Measurements from ENCODE around the gene CLSTN1. TPM values are rescaled to one million over a fixed set of nuclear protein-coding genes. Genes with fewer than 3 reads are reported as not detected.

CLSTN1 gene
- total RNA-seq = 72.0 and 110 TPM in 2 replicates

GRCh38 chr1:9823943-9824701, at the start of gene CLSTN1:
TSS of gene CLSTN1 (minus strand) at chr1:9823965. CDS start at chr1:9823733, 232 bp downstream.
- peak; percentile 92 for DNase-seq

- no peak for DNase-seq
Measured at GRCh38 chr1:9873385-9873784, 49.6 kb upstream of the CLSTN1 start.

GRCh38 chr1:9872430-9873165, 48.8 kb upstream of the CLSTN1 start:
- no peak for DNase-seq

- DNase-seq = no peak
Measured at GRCh38 chr1:9871707-9872425, 48.1 kb upstream of the CLSTN1 start.

GRCh38 chr1:9871021-9871420, 47.3 kb upstream of the CLSTN1 start:
- DNase-seq = no peak

- no peak for DNase-seq
Measured at GRCh38 chr1:9870572-9870971, 46.8 kb upstream of the CLSTN1 start.

- no peak for DNase-seq
Measured at GRCh38 chr1:9869831-9870251, 46.1 kb upstream of the CLSTN1 start.

- DNase-seq = no peak
Measured at GRCh38 chr1:9868244-9868590, 44.5 kb upstream of the CLSTN1 start.

- DNase-seq = peak; percentile 85
Measured at GRCh38 chr1:9867408-9868243, 43.9 kb upstream of the CLSTN1 start.

- no peak for DNase-seq
Measured at GRCh38 chr1:9866836-9867235, 43.1 kb upstream of the CLSTN1 start.

- DNase-seq = peak; percentile 69
Measured at GRCh38 chr1:9865724-9866123, 42.0 kb upstream of the CLSTN1 start.

GRCh38 chr1:9863371-9863770, 39.6 kb upstream of the CLSTN1 start:
- DNase-seq = no peak

GRCh38 chr1:9861360-9861759, 37.6 kb upstream of the CLSTN1 start:
- DNase-seq = no peak

GRCh38 chr1:9860887-9861286, 37.1 kb upstream of the CLSTN1 start:
- no peak for DNase-seq

GRCh38 chr1:9859281-9860014, 35.7 kb upstream of the CLSTN1 start:
- peak; percentile 60 for DNase-seq

GRCh38 chr1:9858293-9859035, 34.7 kb upstream of the CLSTN1 start:
- DNase-seq = no peak

GRCh38 chr1:9855186-9855585, 31.4 kb upstream of the CLSTN1 start:
- no peak for DNase-seq

GRCh38 chr1:9853249-9853595, 29.5 kb upstream of the CLSTN1 start:
- DNase-seq = no peak

- DNase-seq = no peak
Measured at GRCh38 chr1:9852410-9853248, 28.9 kb upstream of the CLSTN1 start.

- DNase-seq = no peak
Measured at GRCh38 chr1:9852004-9852403, 28.2 kb upstream of the CLSTN1 start.

Data from dermis blood vessel endothelial cell (primary cell).